Fibroblast of peridontal ligament (primary cell): ENCODE results near the gene TBC1D2B.

Experiments
- DNase-seq: peaks from one replicate; pipeline ENCODE4 v3.0.0-alpha.2; 2010; ENCODE audit errors: extremely low read depth

TBC1D2B gene

DNA sequence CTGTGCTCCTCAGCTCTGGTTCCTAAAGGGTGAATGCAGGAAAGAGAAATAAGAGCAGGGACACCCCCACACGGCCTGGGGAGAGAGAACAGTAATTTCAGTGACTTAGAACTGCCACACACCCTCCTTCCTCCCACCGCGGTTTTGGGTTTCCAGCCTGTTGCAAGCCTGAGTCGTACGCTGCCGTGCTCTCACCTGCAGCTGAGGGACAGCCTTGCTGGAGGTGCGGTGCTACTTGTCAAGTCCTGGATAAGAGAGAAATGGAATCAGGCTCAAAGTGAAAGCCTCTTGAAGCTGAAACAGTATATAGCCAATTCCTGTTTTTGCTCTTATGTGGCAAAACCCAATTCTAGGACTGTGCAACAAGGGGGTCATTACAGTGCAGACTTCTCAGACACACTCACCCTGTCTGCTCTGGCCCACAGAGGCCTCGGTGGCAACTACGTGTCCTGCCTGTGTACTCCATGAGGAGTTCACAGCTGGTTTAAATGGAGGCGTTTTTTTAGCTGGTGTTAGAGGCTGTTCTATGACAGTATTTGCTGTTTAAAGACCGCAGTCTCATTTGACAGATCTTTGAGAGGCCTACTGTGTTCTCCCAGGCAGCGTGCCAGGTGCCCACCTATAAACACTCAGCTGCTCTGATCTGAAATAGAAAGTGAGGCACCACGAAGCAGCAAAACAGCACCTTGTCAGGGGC is 42.9 kb downstream of the TBC1D2B start:
- DNase-seq, result peak; percentile 28

DNA sequence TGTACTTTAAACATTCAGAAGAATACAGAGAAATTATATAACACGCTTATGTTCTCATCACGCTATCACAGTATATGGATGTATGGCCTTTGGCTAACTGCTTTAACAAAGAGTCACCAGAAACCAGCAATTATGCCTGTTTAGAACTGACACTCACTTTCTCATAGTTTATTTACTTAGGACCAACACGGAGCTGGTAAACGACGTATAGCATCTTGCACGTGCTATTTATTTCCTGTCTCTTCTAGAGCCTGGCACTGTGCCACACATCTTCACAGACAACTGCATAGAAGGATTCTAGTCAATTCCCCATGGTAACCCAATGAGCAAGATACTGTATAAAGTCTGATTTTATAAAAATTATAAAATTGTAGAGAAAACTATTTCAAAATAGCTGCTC is 43.6 kb downstream of the TBC1D2B start:
- DNase-seq, result peak; percentile 44

DNA sequence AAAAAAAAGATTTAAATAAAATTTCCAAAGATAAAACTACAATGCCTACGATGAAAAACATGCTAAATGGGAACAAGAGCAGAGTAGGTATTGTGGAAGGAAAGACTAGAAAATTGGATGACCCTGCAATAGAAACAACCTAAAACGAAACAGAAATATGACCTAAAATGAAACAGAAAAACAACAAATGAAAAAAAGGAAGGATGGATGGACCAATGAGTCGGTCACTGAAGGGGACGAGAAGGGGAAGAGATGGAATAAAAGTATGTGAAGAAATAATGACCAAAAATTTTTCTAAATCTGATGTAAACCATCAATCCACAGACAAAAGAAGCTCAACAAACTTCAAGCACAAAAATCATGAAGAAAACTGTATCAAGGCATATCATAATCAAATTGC is 44.8 kb downstream of the TBC1D2B start:
- no peak for DNase-seq

DNA sequence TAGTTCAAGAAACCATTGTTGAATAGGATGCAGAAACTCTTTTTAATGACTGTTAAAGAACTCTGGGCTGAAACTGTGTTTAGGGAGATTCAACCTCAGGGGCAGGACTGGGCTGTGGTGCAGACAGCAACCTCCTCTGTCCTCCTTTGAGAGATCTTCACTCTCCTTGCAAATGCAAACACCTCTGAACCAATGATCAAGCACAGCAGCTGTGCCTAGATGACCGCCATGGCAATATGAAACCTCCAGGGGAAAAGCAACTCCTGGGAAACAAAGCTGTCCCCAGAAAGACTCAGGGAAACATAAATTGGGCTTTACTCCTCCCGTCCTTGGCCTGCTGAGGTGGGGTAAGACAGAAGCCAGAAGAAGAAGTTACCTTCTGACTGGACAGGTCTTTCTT is 52.6 kb downstream of the TBC1D2B start:
- no peak for DNase-seq

DNA sequence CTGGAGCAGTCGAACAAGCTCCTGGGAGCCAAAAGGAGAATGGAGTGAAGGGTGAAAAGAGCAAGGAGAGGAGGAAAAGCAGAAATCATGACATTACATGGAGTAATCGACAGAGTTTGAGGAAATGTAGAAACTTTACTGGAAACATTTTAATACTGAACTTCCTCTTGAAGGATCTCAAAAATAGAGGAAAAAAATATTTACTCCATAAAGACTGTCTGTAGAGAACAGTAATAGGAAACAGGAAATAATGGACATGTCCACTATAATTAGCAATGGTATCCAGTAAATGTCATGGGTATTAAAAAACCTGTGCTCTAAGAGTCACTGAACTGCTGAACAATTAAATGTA is 53.0 kb downstream of the TBC1D2B start:
- no peak for DNase-seq

DNA sequence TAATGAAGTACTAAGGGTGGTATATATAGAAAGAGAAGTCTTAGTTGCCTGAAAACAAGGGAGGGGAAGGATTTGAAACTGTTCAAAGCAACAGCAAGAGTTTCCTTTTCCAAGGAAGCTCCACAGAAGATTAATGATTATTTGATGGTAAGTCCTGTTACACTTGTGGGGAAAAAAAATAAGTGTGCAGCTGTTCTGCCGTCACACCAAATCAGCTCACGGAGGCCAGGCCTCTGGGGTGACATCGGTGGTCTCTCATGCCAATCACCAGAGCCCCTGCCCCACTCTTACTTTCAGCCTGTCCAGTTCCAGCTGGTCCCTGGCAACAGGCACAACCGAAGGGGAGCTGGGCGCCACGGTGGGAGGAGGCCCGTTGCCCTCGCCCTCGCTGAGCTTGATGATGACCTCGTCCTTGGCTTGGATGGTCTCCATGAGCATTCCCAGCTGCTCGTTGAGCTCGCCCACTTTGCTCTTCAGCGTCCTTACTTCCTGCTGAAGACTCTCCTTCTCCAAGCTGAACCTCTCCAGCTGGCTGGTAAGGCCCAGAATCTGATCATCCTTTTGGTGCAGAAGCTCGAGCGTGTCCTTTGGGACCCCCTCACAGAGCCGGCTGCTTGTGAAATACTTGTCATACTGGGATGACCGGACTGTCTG is 53.5 kb downstream of the TBC1D2B start:
- DNase-seq, result peak; percentile 19

DNA sequence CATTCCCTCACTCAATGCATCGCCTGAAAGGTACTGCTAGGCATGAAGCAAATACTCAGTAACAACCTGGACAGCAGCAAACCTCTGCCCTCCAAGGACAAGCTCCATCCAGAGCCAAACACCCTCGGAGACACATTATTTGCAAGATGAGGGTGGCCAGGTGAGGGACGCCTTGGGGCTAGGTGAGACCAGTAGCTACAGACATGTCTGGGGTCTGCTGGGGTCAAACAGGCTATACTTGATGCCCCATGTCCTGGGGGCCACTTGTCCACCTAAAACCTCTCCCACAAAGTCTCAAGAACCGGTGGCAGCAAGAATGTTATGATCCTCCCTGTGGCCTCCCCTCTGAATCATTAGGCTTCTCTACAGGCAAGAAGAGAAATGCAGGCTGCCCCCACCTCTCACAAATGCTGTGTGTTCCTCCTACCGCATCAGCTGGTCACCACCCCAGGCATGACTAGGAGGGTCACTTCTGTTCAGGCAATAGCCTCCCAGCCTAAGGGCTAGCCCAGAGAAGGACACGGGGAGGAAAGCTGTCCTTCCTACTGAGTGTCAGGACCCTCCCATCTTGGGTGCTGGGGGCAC is 54.3 kb downstream of the TBC1D2B start:
- DNase-seq, result no peak

DNA sequence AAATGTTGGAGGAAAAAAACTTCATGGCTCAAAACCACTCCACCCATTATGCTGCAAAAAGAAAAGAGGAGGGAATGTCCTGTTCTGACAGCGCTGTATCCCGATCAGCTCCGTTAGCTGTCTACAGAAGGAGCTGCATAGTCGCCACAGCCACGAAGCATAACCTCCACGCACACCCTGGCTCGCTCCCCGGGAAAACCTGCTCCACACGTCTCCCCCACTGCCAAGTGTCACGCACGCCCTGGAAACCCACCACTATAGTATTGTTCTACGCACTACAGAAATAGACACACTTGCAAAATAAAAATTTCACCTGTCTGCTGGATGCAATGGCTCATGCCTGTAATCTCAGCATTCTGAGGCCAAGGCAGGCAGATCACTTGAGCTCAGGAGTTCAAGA is 55.8 kb downstream of the TBC1D2B start:
- no peak for DNase-seq

DNA sequence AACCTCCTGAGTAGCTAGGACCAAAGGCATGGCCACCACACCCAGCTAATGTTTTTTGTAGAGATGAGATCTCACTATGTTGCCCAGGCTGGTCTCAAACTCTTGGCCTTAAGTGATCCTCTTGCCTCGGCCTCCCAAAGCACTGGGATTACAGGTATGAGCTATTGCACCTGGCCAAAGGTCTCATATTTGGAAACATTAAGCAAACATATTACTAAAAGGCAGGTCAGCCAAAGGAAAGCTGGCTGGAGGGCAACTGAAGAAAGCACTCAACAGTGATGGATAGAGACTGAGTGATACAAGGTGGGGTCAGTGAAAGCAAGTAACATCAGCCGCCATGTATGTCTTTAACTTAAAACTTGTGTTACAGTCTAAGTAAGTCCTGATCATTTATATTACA is 57.5 kb downstream of the TBC1D2B start:
- DNase-seq, result no peak

DNA sequence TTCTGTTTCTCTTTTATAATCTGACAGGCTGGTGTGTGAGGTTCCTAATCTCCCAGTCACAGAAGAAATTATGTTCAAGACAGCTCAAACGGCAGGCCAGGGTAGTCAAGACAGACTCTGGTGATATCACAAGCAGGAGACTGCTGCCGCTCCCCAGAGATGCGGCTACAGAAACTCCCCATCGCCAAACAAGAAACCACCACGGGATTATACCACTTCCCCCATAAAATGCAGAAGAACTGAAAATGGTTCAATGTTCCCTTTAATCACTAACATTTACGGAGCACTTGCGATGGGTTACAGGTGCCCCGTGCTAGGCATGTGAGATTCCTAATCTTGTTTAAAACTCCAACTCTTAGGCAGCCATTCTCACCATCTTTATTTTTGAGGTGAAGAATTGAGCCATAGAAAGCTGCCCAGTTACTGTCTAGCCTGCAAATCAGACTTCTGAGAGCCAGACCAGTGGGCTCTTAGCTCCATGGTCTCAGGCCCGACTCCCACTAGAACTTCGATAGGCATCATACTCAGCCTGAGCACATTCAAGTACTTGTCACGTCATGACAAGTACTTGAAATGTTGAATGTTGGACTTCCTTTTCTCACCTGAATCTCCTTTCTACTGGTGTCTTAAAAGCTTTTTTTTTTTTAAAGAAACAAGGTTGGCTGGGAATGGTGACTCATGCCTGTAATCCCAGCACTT is 58.4 kb downstream of the TBC1D2B start:
- DNase-seq, result no peak

DNA sequence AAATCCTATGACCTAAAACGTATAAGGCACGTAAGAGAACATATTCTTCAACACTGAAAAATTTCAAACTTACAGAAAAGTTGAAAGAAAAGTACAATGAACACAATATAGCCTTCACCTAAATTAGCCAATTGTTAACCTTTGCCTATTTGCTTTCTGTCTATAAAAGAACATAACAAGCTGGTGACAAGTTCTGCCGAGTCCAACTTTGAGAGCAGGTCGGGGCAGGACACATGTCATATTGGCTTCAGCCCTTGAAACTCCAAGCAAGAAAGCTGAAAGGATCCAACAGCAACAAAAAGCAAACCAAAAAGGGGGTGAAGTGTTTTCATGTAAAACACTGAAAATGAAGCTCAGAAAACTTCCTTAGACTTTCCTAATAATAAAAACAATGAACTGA is 59.1 kb downstream of the TBC1D2B start:
- DNase-seq, result no peak

DNA sequence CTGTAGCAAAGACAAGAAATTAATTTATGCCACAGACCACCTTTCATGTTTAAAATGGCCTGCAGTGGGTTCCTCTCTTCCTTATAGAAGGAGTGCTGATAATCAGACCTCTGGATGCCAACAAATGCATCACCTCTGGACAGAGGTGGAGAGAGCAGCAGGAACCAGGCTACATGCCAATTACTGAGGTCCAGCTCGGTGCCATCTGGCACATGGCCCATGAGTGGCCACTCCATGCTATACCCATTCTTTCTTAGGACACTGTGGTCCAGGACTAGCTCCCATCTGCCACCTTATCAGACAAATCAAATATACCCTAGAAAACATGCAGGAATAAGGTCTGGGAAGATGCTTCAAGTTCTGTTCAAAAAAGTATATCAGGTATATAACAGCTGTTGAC is 60.7 kb downstream of the TBC1D2B start:
- DNase-seq, result no peak

DNA sequence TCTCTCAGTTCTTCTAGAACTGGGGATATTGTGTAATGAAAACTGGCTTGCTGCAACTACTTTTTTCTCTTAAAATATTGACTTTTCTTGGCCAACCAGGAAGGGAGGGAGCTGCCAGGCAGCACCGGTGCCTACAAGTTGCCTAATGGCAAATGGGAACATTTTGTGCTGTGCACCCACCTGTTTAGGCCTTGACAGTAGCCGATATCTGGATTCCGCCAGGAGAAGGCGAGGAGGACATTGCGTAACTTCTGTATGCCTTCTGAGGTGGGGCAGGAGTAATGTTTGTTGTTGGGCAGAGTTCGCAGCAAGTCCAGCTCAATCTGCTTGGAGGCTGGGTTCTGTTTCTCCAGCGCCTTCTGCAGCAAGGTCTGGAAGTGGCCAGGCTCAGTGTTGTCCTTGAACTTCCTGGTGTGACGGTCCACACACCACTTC is 64.9 kb downstream of the TBC1D2B start:
- no peak for DNase-seq

DNA sequence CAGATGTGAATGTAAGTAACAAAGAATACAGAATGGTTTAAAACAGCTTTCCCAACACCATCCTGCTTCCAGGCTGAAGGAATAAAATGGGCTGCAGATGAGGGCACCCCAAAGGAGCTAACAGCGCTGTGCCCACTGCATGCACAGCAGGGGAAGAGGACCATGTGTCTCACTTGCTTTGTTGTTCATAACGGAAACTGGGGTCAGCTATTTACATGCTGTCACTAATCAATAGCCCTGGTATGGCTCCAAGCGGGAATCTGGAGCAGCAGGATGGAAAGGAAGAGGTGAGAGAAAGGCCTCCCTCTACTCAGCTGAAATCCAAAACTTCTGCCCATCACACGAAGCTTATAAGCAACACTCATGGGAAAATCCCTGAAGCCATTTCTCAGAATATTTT is 67.4 kb downstream of the TBC1D2B start:
- no peak for DNase-seq

DNA sequence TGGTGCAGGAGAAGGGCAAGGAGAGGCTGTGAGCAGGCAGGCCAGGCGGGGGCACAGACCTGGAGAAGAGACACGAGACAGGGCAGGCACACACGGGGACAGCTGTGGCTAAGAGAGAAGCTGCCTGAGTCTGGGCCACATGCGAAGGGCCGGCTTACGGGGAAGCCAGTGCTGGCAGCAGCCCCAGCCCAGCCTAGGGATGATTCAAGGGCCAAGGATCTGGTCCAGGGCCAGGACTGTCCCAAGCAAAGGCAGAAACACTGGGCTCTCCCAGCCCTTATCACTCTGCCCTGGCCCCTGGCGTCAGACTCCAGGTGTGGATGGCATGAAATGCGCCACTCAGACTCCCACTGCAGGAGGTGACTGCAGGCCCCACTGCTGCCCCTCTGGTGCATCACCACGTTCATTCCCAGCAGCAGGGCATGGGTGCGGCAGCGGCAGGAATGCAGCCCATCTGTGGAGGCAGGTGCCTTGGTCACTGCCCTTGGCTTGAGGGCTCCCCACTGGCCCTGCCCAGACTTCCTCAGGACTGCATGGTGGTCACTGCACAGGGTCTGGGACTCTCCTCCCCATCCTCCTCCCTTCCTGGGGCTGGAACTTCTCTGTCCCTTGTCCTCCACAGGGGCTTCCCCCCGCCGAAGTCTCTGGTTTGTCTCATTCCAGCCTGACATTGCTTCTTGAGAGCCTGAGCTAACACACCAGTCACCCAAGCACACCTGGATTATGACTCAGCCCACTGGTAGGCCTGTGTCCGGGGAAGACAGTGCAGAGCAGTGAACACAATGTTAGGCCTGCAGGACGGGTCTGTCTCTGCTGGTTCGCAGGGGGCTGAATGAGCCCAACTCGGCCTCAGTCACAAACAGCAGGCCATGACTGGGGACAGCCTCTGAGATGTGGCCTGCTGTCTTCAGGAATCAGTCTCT is 69.3 kb downstream of the TBC1D2B start:
- DNase-seq, result peak; percentile 76

DNA sequence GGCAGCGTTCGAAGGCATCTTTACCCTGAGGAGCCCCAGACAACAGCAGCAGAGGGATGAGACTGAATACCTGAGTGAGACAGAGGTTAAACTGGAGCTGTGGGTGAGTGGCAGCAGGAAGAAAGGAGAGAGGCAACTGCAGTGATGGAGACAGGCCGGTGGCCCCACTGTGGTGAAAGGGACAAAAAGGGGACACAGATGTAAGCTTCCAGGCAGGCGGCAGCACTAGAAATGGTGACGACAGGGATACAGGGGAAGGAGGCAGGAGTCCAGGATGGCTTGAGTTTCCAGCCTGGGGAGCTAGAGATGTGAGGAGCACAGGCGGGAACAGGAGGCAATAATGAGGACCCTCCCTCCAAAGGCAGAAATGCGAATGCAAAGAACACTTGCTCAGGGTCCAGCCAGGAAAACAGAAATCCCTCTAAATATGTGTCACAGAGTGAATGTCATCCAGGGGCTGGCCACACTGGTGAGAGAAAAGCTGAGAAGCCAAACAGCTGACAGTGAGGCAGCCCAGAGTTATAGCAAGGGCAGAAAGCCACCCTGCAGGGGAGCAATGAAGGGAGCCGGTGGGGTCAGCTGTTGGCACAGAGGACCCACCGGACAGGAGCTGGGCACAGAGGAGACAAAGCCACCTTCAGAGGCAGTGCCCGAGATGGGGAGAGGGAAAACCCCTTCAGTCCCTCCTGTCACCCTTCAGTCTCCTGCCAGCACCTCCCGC is 70.1 kb downstream of the TBC1D2B start:
- no peak for DNase-seq

DNA sequence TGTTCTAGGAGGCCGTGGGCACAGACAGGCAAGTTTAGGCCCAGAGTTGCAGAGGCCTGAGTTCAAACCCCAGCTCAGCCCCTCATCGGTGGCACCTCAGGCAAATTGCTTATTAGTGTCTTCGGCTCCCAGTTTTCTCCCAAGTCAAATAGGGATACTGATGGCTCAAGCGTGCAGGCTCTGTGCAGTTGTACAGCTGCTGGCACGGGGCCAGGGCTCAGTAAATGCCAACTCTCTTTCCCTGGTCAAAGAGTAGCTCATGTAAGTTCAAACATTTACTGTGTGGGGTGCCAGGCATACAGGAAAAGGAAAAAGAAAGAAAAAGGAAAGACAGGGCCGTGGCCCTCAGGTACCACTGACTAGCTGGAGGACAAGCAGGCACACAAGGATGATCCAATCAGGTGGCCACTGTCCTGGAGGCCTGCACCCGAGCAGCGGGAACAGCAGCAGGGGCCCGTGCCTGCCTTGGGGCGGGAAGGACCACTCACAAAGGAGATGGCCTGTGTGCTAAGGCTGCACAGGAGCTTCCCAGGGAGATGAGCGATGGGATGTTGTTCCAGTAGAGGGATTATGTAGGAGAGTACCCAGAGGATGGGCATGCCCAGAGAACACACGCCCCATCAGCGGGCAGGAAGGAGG is 70.8 kb downstream of the TBC1D2B start:
- DNase-seq, result no peak

DNA sequence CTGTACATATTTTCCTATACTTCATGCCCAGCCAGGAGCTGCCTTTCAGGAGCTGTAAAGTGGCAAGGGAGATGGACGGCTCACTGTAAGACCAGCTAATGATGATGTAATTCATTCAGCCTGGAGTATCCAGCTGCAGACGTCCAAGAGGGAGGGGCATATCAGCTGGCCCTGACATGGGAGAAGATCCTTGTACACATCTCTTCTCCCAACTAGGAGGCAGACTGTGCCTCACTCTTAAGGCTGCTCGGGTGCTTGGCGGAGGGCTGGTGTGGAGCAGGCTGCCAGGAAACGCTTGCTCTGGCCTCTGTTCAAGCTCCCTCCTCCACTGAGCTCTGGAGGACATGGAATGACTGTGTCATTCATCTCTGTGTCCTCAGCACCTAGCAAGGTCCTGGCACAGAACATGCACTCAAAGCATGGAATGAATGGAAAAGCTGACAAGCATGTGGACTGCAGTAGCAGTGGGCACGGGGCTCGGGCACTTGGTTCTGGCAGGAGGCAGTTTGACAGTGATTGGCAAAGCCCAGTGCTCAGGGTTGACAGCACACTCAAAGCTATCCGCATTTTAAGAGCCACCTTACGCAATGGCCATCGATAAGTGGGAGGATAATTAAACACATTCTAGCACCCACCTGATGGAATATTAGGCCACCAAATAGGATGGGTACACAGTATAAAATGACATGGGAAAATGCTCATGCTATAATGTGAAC is 72.4 kb downstream of the TBC1D2B start:
- peak; percentile 93 for DNase-seq

DNA sequence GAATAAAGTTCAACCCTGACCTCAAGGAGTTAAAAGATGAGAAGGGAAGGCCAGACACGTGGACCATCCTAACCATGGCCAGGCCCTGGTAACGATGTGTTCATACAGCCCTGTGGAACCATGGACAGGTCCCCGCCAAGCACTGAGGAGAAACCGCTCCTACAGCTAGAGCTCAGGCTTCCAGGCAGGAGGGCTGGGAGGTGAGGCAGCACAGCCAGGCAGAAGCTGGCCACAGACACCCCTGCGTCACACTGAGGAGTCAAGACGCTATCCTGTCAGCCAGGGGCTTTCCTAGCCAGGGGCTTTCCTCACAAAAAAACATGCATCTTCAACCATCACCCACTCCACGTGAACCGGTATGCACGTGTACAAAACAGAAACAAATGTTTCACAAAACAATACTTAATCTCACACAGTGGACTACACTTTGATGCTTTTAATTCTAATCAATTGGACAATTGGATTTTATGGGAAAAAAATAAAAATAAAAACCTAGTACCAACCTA is 73.2 kb downstream of the TBC1D2B start:
- no peak for DNase-seq

DNA sequence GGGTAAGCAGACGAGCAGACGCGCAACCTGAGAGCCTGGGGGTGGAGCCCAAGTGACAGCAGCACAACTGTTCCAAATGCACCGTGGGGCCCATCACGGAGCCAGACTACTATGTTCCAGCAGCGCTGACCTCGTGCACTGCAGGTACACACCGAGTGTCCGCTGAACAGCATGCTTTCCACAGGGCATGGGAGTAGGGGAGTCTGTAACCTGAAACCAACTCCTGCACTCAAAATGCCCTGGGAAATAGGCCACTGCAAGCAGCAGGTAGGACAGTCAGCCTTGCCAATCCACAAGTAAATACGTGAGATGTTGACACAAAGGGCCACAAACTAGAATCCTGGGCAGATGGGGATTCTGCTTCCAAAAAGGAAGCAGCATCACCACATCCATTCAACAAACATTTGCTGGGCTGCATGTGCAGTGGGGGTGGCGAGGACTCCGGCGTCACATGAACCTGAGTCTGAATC is 73.9 kb downstream of the TBC1D2B start:
- no peak for DNase-seq
